WTC11 (cell line): ENCODE results near the gene POLR3B. TPM values are rescaled to one million over a fixed set of nuclear protein-coding genes. Genes with fewer than 3 reads are reported as not detected.
A peak's percentile ranks its signal among the peaks of the same experiment; 100 is the strongest.

Source experiments
- ATAC-seq: fragments of 200-7000 bp; cut with Tn5 transposase; 2 replicates; pipeline ENCODE4 v1.10.0; 2021; ENCODE audit warnings: mild to moderate bottlenecking, moderate library complexity
- CTCF ChIA-PET: fragments of 300-600 bp; sonication (Branson Sonifier 250); formaldehyde crosslinking; loops from one replicate; lab custom pipeline; 2021; ENCODE audit warnings: antibody characterized with exemption; lab: Charles Lee
- POLR2A ChIA-PET: fragments of 350-600 bp; sonication (Branson Sonifier 250); formaldehyde crosslinking; loops from one replicate; lab custom pipeline; 2021; ENCODE audit warnings: antibody characterized with exemption; lab: Charles Lee
- DNase-seq: peaks from one replicate; pipeline ENCODE4 v3.0.0; 2021; ENCODE audit warnings: low spot score
- H3K27ac Mint-ChIP-seq: 2 replicates; pipeline ENCODE4 v1.8.0; 2021; ENCODE audit warnings: mixed read lengths
- H3K27me3 Mint-ChIP-seq: 2 replicates; pipeline ENCODE4 v1.8.0; 2021; ENCODE audit warnings: low read depth, mild to moderate bottlenecking, moderate library complexity, mixed read lengths
- H3K36me3 Mint-ChIP-seq: 2 replicates; pipeline ENCODE4 v1.8.0; 2021; ENCODE audit warnings: mixed read lengths
- H3K4me1 Mint-ChIP-seq: 2 replicates; pipeline ENCODE4 v1.8.0; 2022; ENCODE audit warnings: mixed read lengths
- H3K4me3 Mint-ChIP-seq: 2 replicates; pipeline ENCODE4 v1.8.0; 2021; ENCODE audit warnings: mild to moderate bottlenecking, moderate library complexity, mixed read lengths
- H3K9me3 Mint-ChIP-seq: 2 replicates; pipeline ENCODE4 v1.8.0; 2021; ENCODE audit warnings: mixed read lengths
- CBFB ChIP-seq: sonication (generic); formaldehyde crosslinking; IDR thresholded peaks from 2 replicates; pipeline ENCODE4 v1.8.1; 2022; ENCODE audit warnings: mild to moderate bottlenecking, low read depth, missing genetic modification reagents
- CREM ChIP-seq: sonication (generic); formaldehyde crosslinking; IDR thresholded peaks from 2 replicates; pipeline ENCODE4 v1.8.1; 2022; ENCODE audit warnings: mild to moderate bottlenecking, missing genetic modification reagents, moderate library complexity
- FOXJ3 ChIP-seq: sonication (generic); formaldehyde crosslinking; IDR thresholded peaks from 2 replicates; pipeline ENCODE4 v1.9.0; 2021; ENCODE audit warnings: missing genetic modification reagents, mild to moderate bottlenecking, borderline replicate concordance
- FOXK1 ChIP-seq: sonication (generic); formaldehyde crosslinking; IDR thresholded peaks from 2 replicates; pipeline ENCODE4 v1.8.0; 2022; ENCODE audit warnings: mild to moderate bottlenecking, moderate library complexity, missing genetic modification reagents
- GABPB1 ChIP-seq: sonication (generic); formaldehyde crosslinking; IDR thresholded peaks from 2 replicates; pipeline ENCODE4 v1.8.1; 2023; ENCODE audit warnings: mild to moderate bottlenecking, missing genetic modification reagents
- GRHL2 ChIP-seq: fragments of 250-450 bp; sonication (Bioruptor Pico); IDR thresholded peaks from 2 replicates; pipeline ENCODE4 v1.8.0; 2022; ENCODE audit warnings: mild to moderate bottlenecking, moderate library complexity; ENCODE audit not compliant: insufficient replicate concordance, severe bottlenecking
- JAZF1 ChIP-seq: fragments of 250-450 bp; sonication (Bioruptor Pico); IDR thresholded peaks from 2 replicates; pipeline ENCODE4 v1.9.0; 2021; ENCODE audit warnings: moderate library complexity, mild to moderate bottlenecking, inconsistent platforms
- JUN ChIP-seq: sonication (generic); formaldehyde crosslinking; IDR thresholded peaks from 2 replicates; pipeline ENCODE4 v1.8.0; 2023; ENCODE audit warnings: mild to moderate bottlenecking, missing genetic modification reagents
- NR3C1 ChIP-seq: sonication (generic); formaldehyde crosslinking; conservative IDR thresholded peaks from 2 replicates; pipeline ENCODE4 v1.8.1; 2023; ENCODE audit warnings: low read depth, mild to moderate bottlenecking, missing genetic modification reagents
- OVOL2 ChIP-seq: fragments of 250-450 bp; sonication (Bioruptor Pico); IDR thresholded peaks from 2 replicates; pipeline ENCODE4 v1.9.0; 2021; ENCODE audit warnings: mild to moderate bottlenecking, borderline replicate concordance
- PRRX2 ChIP-seq: fragments of 250-450 bp; sonication (Bioruptor Pico); IDR thresholded peaks from 2 replicates; pipeline ENCODE4 v1.8.0; 2021; ENCODE audit warnings: mild to moderate bottlenecking
- TP53 ChIP-seq: sonication (generic); formaldehyde crosslinking; IDR thresholded peaks from 2 replicates; pipeline ENCODE4 v1.8.1; 2023; ENCODE audit warnings: mild to moderate bottlenecking, missing genetic modification reagents
- ZBTB21 ChIP-seq: sonication (generic); formaldehyde crosslinking; IDR thresholded peaks from 2 replicates; pipeline ENCODE4 v1.8.1; 2023; ENCODE audit warnings: mild to moderate bottlenecking, missing genetic modification reagents, borderline replicate concordance
- ZNF138 ChIP-seq: sonication (generic); formaldehyde crosslinking; conservative IDR thresholded peaks from 2 replicates; pipeline ENCODE4 v1.8.1; 2022; ENCODE audit warnings: mild to moderate bottlenecking, moderate library complexity, missing genetic modification reagents
- total RNA-seq: library from RNA; stranded (reverse); gene quantifications from 3 replicates; pipeline ENCODE4 v1.2.3, GENCODE V29; 2021
- TF ChIP-seq, protein P1 (sequence below): sonication (generic); formaldehyde crosslinking; IDR thresholded peaks from 2 replicates; pipeline ENCODE4 v1.8.1; 2023; ENCODE audit warnings: mild to moderate bottlenecking, moderate library complexity, missing genetic modification reagents
- TF ChIP-seq, protein P2 (sequence below): sonication (generic); formaldehyde crosslinking; IDR thresholded peaks from 2 replicates; pipeline ENCODE4 v1.8.0; 2022; ENCODE audit warnings: missing genetic modification reagents
- TF ChIP-seq, protein P3 (sequence below): fragments of 250-450 bp; sonication (Bioruptor Pico); IDR thresholded peaks from 2 replicates; pipeline ENCODE4 v1.9.0; 2021; ENCODE audit warnings: moderate library complexity, mild to moderate bottlenecking, inconsistent platforms, borderline replicate concordance
- TF ChIP-seq, protein P4 (sequence below): sonication (generic); formaldehyde crosslinking; IDR thresholded peaks from 2 replicates; pipeline ENCODE4 v1.8.1; 2023; ENCODE audit warnings: mild to moderate bottlenecking, missing genetic modification reagents, moderate library complexity
- TF ChIP-seq, protein P5 (sequence below): fragments of 250-450 bp; sonication (Bioruptor Pico); conservative IDR thresholded peaks from 2 replicates; pipeline ENCODE4 v1.9.0; 2021; ENCODE audit warnings: mild to moderate bottlenecking
- TF ChIP-seq, protein P6 (sequence below): sonication (generic); formaldehyde crosslinking; IDR thresholded peaks from 2 replicates; pipeline ENCODE4 v1.8.0; 2023; ENCODE audit warnings: missing genetic modification reagents
- TF ChIP-seq, protein P7 (sequence below): sonication (generic); formaldehyde crosslinking; conservative IDR thresholded peaks from 2 replicates; pipeline ENCODE4 v1.8.1; 2023; ENCODE audit warnings: mild to moderate bottlenecking, low read depth, missing genetic modification reagents, moderate library complexity

The POLR3B gene
- total RNA-seq, 1 experiment from 2014 or later = 9.0 TPM

DNA sequence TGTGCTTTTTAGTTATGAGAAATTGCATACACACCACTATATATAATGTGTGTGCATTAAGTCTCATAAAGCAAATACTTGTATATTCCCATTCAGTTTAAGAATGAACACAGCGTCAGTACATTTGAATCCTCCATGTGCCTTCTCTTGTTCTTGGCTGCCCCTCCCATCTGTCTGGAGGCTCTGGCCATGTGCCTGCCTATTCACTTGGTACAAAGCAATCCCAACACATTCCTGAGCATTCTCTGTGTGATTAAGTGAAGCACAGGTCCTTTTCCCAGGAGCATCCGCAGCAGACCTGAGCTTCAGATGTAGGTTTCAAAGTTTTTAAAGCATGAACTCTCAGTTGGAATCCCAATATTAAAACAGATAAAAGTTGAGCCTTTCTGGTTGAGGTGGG, 58.7 kb downstream of the POLR3B start:
- H3K4me1 Mint-ChIP-seq = peaks cover 5% of the 10 kb centered on the region; the same call in 1 of the 2 replicates
- no peak overlapping the region for H3K27ac Mint-ChIP-seq
- H3K36me3 Mint-ChIP-seq = 0 out of 2 replicates have a peak, but pooled peaks cover 3% of the 10 kb centered on the region
- DNase-seq (no peak), ATAC-seq (peak; percentile 52)
- TF ChIP-seq FOXJ3 = no peak
- TF ChIP-seq GABPB1 (CRISPR knock-in tag) = no peak
- TF ChIP-seq, protein P1, sequence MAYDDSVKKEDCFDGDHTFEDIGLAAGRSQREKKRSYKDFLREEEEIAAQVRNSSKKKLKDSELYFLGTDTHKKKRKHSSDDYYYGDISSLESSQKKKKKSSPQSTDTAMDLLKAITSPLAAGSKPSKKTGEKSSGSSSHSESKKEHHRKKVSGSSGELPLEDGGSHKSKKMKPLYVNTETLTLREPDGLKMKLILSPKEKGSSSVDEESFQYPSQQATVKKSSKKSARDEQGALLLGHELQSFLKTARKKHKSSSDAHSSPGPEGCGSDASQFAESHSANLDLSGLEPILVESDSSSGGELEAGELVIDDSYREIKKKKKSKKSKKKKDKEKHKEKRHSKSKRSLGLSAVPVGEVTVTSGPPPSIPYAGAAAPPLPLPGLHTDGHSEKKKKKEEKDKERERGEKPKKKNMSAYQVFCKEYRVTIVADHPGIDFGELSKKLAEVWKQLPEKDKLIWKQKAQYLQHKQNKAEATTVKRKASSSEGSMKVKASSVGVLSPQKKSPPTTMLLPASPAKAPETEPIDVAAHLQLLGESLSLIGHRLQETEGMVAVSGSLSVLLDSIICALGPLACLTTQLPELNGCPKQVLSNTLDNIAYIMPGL = no peak
- TF ChIP-seq OVOL2 (CRISPR knock-in tag) = no peak
- TF ChIP-seq, protein P2, sequence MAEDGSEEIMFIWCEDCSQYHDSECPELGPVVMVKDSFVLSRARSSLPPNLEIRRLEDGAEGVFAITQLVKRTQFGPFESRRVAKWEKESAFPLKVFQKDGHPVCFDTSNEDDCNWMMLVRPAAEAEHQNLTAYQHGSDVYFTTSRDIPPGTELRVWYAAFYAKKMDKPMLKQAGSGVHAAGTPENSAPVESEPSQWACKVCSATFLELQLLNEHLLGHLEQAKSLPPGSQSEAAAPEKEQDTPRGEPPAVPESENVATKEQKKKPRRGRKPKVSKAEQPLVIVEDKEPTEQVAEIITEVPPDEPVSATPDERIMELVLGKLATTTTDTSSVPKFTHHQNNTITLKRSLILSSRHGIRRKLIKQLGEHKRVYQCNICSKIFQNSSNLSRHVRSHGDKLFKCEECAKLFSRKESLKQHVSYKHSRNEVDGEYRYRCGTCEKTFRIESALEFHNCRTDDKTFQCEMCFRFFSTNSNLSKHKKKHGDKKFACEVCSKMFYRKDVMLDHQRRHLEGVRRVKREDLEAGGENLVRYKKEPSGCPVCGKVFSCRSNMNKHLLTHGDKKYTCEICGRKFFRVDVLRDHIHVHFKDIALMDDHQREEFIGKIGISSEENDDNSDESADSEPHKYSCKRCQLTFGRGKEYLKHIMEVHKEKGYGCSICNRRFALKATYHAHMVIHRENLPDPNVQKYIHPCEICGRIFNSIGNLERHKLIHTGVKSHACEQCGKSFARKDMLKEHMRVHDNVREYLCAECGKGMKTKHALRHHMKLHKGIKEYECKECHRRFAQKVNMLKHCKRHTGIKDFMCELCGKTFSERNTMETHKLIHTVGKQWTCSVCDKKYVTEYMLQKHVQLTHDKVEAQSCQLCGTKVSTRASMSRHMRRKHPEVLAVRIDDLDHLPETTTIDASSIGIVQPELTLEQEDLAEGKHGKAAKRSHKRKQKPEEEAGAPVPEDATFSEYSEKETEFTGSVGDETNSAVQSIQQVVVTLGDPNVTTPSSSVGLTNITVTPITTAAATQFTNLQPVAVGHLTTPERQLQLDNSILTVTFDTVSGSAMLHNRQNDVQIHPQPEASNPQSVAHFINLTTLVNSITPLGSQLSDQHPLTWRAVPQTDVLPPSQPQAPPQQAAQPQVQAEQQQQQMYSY (CRISPR knock-in tag) = no peak
- TF ChIP-seq CBFB (CRISPR knock-in tag) = no peak
- no peak for TF ChIP-seq GRHL2 (CRISPR knock-in tag)
- TF ChIP-seq FOXK1 (CRISPR knock-in tag) = no peak
- TF ChIP-seq ZNF138 (CRISPR knock-in tag) = no peak
- TF ChIP-seq JAZF1 = no peak
- TF ChIP-seq PRRX2 (CRISPR knock-in tag) = no peak
- TF ChIP-seq JUN = no peak
- TF ChIP-seq, protein P3, sequence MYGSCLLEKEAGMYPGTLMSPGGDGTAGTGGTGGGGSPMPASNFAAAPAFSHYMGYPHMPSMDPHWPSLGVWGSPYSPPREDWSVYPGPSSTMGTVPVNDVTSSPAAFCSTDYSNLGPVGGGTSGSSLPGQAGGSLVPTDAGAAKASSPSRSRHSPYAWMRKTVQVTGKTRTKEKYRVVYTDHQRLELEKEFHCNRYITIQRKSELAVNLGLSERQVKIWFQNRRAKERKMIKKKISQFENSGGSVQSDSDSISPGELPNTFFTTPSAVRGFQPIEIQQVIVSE (CRISPR knock-in tag) = no peak
- no peak for TF ChIP-seq CREM
- TF ChIP-seq, protein P4, sequence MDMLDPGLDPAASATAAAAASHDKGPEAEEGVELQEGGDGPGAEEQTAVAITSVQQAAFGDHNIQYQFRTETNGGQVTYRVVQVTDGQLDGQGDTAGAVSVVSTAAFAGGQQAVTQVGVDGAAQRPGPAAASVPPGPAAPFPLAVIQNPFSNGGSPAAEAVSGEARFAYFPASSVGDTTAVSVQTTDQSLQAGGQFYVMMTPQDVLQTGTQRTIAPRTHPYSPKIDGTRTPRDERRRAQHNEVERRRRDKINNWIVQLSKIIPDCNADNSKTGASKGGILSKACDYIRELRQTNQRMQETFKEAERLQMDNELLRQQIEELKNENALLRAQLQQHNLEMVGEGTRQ (CRISPR knock-in tag) = no peak
- TF ChIP-seq NR3C1 (CRISPR knock-in tag) = no peak
- TF ChIP-seq, all 79 proteins: peak for 0
- Mint-ChIP-seq H3K27me3 (no peaks in the 10 kb centered on the region), H3K4me3 (no peak overlapping the region), H3K9me3 (no peaks in the 10 kb centered on the region; the same call in 1 of the 2 replicates)
- ChIA-PET CTCF (no interaction called here), POLR2A (no interaction called here)

DNA sequence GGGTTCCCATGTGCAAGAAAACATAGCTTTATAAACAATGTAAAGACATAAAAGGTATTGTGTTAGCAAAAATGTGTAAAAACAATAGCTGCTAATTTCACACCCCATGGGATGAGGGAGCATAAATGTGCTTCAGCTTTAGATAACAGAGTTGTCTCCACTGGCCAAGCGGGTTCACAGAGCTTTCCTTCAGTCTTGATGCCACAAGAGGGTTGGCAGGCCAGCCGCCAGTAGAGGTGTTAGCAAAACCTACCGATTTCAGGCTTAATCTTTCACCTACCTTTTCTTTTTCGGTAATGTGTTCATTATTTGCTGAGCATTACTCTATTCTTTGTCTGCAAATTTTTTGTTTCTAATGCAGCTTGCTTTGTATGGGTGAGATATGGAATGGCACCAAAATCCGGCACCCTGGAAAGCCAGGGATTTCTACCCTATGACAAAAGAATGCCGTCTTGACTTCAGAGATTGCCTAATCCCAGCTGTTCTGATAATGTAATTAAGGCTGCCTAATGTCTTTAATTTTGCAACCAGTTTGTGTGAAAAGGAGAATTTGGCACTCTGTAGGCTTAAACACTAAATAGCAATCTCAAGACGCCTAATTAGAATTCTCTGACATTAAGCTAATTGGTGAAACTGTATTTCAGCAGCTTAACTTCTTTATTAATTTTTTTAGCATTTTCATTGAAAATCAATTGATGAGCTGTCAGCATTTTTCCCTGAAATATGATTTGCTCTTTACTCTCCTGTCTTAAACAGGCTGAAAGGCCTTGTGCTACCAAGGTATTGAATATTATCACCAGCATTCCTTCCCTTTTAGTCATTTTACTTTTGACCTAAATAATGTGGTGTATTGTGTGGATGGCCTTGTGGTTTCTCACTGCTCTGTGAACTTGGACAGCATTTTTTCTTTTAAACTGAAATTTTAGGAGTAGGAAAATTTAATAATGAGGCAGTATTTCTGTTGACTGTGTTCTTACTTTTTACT, 60.7 kb downstream of the POLR3B start:
- Mint-ChIP-seq H3K9me3 (no peaks in the 10 kb centered on the region; the same call in 1 of the 2 replicates), H3K4me1 (peaks cover 5% of the 10 kb centered on the region; the same call in 1 of the 2 replicates), H3K4me3 (no peak overlapping the region), H3K36me3 (0 out of 2 replicates have a peak, but pooled peaks cover 4% of the 10 kb centered on the region), H3K27ac (0 out of 2 replicates have a peak overlapping the region, but pooled peaks have one; percentile 11), H3K27me3 (no peaks in the 10 kb centered on the region)
- ChIA-PET CTCF (interaction anchor here (0.9 to 1.0 kb wide), 2 partner anchors 60 to 501 kb away, joined by 3 to 5 read pairs; no protein-coding TSS in a partner anchor), POLR2A (interaction anchor here (0.9 kb wide), 1 partner anchor 11 kb away, joined by 3 read pairs; no protein-coding TSS in a partner anchor)
- DNase-seq = no peak
- ATAC-seq = no peak
- TF ChIP-seq TP53 (CRISPR knock-in tag) (no peak), ZBTB21 (CRISPR knock-in tag) (no peak)
- TF ChIP-seq, protein P5, sequence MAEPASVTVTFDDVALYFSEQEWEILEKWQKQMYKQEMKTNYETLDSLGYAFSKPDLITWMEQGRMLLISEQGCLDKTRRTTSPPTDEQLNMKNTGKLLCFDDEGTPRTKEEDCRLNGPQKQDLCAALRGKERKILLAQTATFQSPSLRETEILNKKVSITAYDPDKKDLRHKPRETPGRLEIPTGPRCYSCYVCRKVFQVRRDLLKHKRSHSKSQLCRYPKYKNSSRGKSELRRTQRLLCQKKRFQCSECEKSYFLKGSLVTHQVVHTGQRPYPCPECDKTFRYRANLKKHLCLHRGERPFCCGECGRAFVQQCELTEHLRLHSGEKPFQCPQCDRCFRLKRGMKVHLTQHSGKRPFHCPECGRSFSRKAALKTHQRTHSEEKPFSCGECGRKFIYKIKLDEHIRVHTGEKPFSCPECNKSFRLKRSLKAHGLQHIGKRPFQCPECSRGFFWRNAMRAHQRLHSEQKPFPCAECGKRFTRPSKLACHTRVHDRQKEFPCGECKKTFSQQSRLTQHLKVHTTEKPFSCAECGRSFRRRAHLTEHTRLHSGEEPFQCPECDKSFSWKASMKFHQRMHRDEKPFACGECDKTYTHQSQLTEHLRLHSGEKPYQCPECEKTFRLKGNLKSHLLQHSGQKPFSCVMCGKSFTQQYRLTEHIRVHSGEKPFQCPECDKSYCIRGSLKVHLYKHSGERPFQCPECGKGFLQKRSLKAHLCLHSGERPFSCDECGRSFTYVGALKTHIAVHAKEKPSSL (CRISPR knock-in tag) = no peak
- TF ChIP-seq, protein P6, sequence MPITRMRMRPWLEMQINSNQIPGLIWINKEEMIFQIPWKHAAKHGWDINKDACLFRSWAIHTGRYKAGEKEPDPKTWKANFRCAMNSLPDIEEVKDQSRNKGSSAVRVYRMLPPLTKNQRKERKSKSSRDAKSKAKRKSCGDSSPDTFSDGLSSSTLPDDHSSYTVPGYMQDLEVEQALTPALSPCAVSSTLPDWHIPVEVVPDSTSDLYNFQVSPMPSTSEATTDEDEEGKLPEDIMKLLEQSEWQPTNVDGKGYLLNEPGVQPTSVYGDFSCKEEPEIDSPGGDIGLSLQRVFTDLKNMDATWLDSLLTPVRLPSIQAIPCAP (CRISPR knock-in tag) = no peak
- TF ChIP-seq, protein P7, sequence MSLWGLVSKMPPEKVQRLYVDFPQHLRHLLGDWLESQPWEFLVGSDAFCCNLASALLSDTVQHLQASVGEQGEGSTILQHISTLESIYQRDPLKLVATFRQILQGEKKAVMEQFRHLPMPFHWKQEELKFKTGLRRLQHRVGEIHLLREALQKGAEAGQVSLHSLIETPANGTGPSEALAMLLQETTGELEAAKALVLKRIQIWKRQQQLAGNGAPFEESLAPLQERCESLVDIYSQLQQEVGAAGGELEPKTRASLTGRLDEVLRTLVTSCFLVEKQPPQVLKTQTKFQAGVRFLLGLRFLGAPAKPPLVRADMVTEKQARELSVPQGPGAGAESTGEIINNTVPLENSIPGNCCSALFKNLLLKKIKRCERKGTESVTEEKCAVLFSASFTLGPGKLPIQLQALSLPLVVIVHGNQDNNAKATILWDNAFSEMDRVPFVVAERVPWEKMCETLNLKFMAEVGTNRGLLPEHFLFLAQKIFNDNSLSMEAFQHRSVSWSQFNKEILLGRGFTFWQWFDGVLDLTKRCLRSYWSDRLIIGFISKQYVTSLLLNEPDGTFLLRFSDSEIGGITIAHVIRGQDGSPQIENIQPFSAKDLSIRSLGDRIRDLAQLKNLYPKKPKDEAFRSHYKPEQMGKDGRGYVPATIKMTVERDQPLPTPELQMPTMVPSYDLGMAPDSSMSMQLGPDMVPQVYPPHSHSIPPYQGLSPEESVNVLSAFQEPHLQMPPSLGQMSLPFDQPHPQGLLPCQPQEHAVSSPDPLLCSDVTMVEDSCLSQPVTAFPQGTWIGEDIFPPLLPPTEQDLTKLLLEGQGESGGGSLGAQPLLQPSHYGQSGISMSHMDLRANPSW (CRISPR knock-in tag) = no peak
